ENCODE measurements around the gene CES2.

GRCh38 chr16:66913711-66914110 lies 21.6 kb upstream of the CES2 start:
- TF ChIP-seq, protein P1, sequence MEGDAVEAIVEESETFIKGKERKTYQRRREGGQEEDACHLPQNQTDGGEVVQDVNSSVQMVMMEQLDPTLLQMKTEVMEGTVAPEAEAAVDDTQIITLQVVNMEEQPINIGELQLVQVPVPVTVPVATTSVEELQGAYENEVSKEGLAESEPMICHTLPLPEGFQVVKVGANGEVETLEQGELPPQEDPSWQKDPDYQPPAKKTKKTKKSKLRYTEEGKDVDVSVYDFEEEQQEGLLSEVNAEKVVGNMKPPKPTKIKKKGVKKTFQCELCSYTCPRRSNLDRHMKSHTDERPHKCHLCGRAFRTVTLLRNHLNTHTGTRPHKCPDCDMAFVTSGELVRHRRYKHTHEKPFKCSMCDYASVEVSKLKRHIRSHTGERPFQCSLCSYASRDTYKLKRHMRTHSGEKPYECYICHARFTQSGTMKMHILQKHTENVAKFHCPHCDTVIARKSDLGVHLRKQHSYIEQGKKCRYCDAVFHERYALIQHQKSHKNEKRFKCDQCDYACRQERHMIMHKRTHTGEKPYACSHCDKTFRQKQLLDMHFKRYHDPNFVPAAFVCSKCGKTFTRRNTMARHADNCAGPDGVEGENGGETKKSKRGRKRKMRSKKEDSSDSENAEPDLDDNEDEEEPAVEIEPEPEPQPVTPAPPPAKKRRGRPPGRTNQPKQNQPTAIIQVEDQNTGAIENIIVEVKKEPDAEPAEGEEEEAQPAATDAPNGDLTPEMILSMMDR (IDR thresholded peaks at IDR 0.05; ENCODE audit: poor library complexity): no peak
- TF ChIP-seq EZH2 (IDR thresholded peaks at IDR 0.05; ENCODE audit: borderline replicate concordance): no peak
